Measurements from ENCODE around the gene GNB1. TPM values are rescaled to one million over a fixed set of nuclear protein-coding genes. Genes with fewer than 3 reads are reported as not detected.

Gene GNB1
- total RNA-seq, 4 donors from 2014 or later: 150 to 191 (median 159) TPM

- no peak overlapping the region for H3K4me3 ChIP-seq
- H3K27me3 ChIP-seq: peaks cover 0 to 8% of the 10 kb centered on the region in 2 donors
- no peaks in the 10 kb centered on the region for H3K36me3 ChIP-seq
- TF ChIP-seq EP300 (IDR thresholded peaks at IDR 0.05) (no peak), POLR2A (IDR thresholded peaks at IDR 0.05) (no peak)
- TF ChIP-seq, protein P1, sequence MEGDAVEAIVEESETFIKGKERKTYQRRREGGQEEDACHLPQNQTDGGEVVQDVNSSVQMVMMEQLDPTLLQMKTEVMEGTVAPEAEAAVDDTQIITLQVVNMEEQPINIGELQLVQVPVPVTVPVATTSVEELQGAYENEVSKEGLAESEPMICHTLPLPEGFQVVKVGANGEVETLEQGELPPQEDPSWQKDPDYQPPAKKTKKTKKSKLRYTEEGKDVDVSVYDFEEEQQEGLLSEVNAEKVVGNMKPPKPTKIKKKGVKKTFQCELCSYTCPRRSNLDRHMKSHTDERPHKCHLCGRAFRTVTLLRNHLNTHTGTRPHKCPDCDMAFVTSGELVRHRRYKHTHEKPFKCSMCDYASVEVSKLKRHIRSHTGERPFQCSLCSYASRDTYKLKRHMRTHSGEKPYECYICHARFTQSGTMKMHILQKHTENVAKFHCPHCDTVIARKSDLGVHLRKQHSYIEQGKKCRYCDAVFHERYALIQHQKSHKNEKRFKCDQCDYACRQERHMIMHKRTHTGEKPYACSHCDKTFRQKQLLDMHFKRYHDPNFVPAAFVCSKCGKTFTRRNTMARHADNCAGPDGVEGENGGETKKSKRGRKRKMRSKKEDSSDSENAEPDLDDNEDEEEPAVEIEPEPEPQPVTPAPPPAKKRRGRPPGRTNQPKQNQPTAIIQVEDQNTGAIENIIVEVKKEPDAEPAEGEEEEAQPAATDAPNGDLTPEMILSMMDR (IDR thresholded peaks at IDR 0.05): no peak
- H3K9me3 ChIP-seq: no peaks in the 10 kb centered on the region
- peaks cover 0 to 10% (median 0%) of the 10 kb centered on the region in 4 donors for H3K4me1 ChIP-seq
- DNase-seq (ENCODE audit: low spot score in 2 of 2): no peak
- 78 to 81% methylated on average over 22 to 24 of the region's 26 CpGs for WGBS, 2 donors
- no peak overlapping the region for H3K27ac ChIP-seq
Observed at GRCh38 chr1:1926346-1926811, 35.5 kb upstream of the GNB1 start.

DNA sequence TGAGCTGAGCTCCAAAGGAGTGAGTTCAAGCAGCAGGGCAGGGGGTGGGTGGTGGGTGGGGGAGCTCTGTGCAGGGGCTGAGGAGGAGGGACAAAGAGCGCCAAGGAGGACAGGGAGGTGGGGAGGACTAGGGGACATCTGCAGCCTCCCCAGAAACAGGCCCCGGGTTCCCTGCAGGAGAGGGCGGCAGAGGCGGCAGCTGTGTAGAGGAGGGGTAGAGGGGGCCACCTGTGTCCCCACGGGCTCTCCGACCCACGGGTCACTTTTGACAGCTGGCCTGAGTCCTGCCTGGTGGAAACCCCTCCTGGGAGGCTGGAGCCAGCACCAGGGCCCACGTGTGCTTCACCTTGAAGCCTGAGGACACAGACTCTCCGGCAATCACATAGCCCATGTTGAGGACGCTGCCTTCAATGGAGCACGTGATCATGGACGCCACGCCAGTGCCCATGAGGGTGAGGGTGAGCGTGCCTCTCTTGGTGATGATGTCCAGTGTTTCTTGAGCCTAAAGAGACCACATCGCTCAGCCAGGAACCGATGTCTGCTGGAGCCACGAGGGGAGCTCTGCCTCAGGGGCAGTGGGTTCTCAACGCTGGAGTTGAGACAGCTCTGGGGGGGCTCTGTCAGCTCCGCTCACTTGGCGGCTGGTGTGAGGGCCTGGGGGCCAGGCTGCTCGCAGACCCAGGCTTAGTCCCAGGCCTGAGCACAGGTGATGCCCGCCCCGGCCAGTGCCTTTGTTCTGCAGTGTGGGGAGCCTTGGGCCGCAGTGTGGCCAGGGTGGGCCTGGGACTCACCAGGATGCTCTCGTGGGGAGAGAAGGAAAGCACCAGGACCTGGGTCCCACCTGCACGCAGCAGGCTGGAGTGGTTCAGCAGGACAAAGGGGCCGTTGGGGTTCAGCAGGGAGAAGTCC, 34.8 kb upstream of the GNB1 start:
- Histone ChIP-seq H3K4me1 (peaks cover 0 to 10% (median 0%) of the 10 kb centered on the region in 4 donors), H3K36me3 (no peaks in the 10 kb centered on the region), H3K9me3 (no peaks in the 10 kb centered on the region), H3K27me3 (peaks cover 0 to 8% of the 10 kb centered on the region in 2 donors), H3K4me3 (no peak overlapping the region), H3K27ac (no peak overlapping the region)
- TF ChIP-seq, protein P1 (IDR thresholded peaks at IDR 0.05): no peak
- no peak for TF ChIP-seq POLR2A (IDR thresholded peaks at IDR 0.05)
- TF ChIP-seq EP300 (IDR thresholded peaks at IDR 0.05): no peak
- 69 to 72% methylated on average over 12 to 27 of the region's 27 CpGs for WGBS, 2 donors
- no peak for DNase-seq (ENCODE audit: low spot score in 2 of 2)

- no peaks in the 10 kb centered on the region for H3K9me3 ChIP-seq
- TF ChIP-seq EP300 (IDR thresholded peaks at IDR 0.05) (no peak), POLR2A (IDR thresholded peaks at IDR 0.05) (no peak)
- TF ChIP-seq, protein P1 (IDR thresholded peaks at IDR 0.05): no peak
- peaks cover 0 to 10% (median under 1%) of the 10 kb centered on the region in 4 donors for H3K4me1 ChIP-seq
- 90 to 91% methylated on average over 20 to 21 of the region's 21 CpGs for WGBS, 2 donors
- H3K27me3 ChIP-seq: peaks cover 0 to 8% of the 10 kb centered on the region in 2 donors
- H3K4me3 ChIP-seq: no peak overlapping the region
- no peak for DNase-seq (ENCODE audit: low spot score in 2 of 2)
- no peaks in the 10 kb centered on the region for H3K36me3 ChIP-seq
- H3K27ac ChIP-seq: no peak overlapping the region
Observed at GRCh38 chr1:1924849-1925248, 34.0 kb upstream of the GNB1 start.

- 48 to 56% methylated on average over 17 to 18 of the region's 18 CpGs for WGBS, 2 donors
- no peak for DNase-seq (ENCODE audit: low spot score in 2 of 2)
- no peak overlapping the region for H3K4me3 ChIP-seq
- H3K27ac ChIP-seq: no peak overlapping the region
- TF ChIP-seq, protein P1 (IDR thresholded peaks at IDR 0.05): no peak
- TF ChIP-seq EP300 (IDR thresholded peaks at IDR 0.05): no peak
- no peak for TF ChIP-seq POLR2A (IDR thresholded peaks at IDR 0.05)
- peaks cover 0 to 15% (median 2%) of the 10 kb centered on the region in 4 donors for H3K4me1 ChIP-seq
- H3K36me3 ChIP-seq: no peaks in the 10 kb centered on the region
- peaks cover 0 to 8% of the 10 kb centered on the region in 2 donors for H3K27me3 ChIP-seq
- H3K9me3 ChIP-seq: no peaks in the 10 kb centered on the region
Observed at GRCh38 chr1:1924386-1924785, 33.5 kb upstream of the GNB1 start.

All from tibial nerve (tissue), 4 donors.